ENCODE measurements around the gene COL27A1.
"Not testable (repeated sequence)": the region's sequence is repeated elsewhere in the genome, so short reads cannot be mapped to it uniquely, and the experiment has no call there.

Gene COL27A1

DNA sequence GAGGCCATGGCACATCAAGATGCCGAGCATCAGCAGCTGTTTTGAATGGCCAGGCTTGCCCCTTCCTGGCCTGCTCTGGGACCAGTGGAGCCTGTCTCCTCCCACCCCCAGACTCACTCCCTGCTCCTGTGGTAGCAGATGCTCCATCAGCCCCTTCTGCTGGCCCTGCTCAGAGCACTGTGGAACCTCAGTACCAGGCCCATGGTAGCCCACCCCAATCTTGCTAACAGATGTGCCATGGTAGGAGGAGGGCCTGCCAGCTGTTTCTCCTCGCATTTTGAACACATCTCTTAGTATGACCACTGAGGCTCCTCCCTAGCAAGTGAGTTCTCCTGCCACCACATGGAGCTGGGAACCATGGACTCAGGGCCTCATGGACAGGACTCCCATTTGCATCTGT lies 29.5 kb downstream of the COL27A1 start:
- Histone ChIP-seq H3K4me3 (ENCODE audit: low read length) (no peak overlapping the region), H3K4me1 (ENCODE audit: control insufficient read depth, insufficient read depth, low read length) (no peaks in the 10 kb centered on the region), H3K36me3 (ENCODE audit: insufficient read depth, low read length) (peaks cover 4% of the 10 kb centered on the region), H3K9ac (ENCODE audit: low read depth, low read length) (no peak overlapping the region), H3K9me3 (replicated peaks; ENCODE audit: low read length) (no peaks in the 10 kb centered on the region), H3K27me3 (ENCODE audit: control insufficient read depth, insufficient read depth, low read length) (no peaks in the 10 kb centered on the region), H3K4me2 (ENCODE audit: low read length) (no peak overlapping the region)

- Histone ChIP-seq H3K9ac (ENCODE audit: low read depth, low read length) (no peak overlapping the region), H3K4me2 (ENCODE audit: low read length) (no peak overlapping the region), H3K27me3 (ENCODE audit: control insufficient read depth, insufficient read depth, low read length) (no peaks in the 10 kb centered on the region), H3K9me3 (replicated peaks; ENCODE audit: low read length) (no peaks in the 10 kb centered on the region), H3K4me3 (ENCODE audit: low read length) (no peak overlapping the region), H3K4me1 (ENCODE audit: control insufficient read depth, insufficient read depth, low read length) (no peaks in the 10 kb centered on the region), H3K36me3 (ENCODE audit: insufficient read depth, low read length) (peaks cover 4% of the 10 kb centered on the region)
These were observed 30.5 kb downstream of the COL27A1 start for GRCh38 chr9:114185570-114186490.

GRCh38 chr9:114186605-114187289 lies 31.4 kb downstream of the COL27A1 start:
- Histone ChIP-seq H3K4me1 (ENCODE audit: control insufficient read depth, insufficient read depth, low read length) (no peaks in the 10 kb centered on the region), H3K36me3 (ENCODE audit: insufficient read depth, low read length) (peaks cover 4% of the 10 kb centered on the region), H3K4me3 (ENCODE audit: low read length) (no peak overlapping the region), H3K9ac (ENCODE audit: low read depth, low read length) (no peak overlapping the region), H3K27me3 (ENCODE audit: control insufficient read depth, insufficient read depth, low read length) (no peaks in the 10 kb centered on the region), H3K9me3 (replicated peaks; ENCODE audit: low read length) (no peaks in the 10 kb centered on the region), H3K4me2 (ENCODE audit: low read length) (no peak overlapping the region)

- peaks cover 4% of the 10 kb centered on the region for H3K36me3 ChIP-seq (ENCODE audit: insufficient read depth, low read length)
- no peaks in the 10 kb centered on the region for H3K27me3 ChIP-seq (ENCODE audit: control insufficient read depth, insufficient read depth, low read length)
- H3K4me3 ChIP-seq (ENCODE audit: low read length) = no peak overlapping the region
- H3K4me1 ChIP-seq (ENCODE audit: control insufficient read depth, insufficient read depth, low read length) = no peaks in the 10 kb centered on the region
- H3K4me2 ChIP-seq (ENCODE audit: low read length) = no peak overlapping the region
- H3K9me3 ChIP-seq (replicated peaks; ENCODE audit: low read length) = no peaks in the 10 kb centered on the region
- no peak overlapping the region for H3K9ac ChIP-seq (ENCODE audit: low read depth, low read length)
These were observed 32.5 kb downstream of the COL27A1 start for GRCh38 chr9:114187827-114188226.

DNA sequence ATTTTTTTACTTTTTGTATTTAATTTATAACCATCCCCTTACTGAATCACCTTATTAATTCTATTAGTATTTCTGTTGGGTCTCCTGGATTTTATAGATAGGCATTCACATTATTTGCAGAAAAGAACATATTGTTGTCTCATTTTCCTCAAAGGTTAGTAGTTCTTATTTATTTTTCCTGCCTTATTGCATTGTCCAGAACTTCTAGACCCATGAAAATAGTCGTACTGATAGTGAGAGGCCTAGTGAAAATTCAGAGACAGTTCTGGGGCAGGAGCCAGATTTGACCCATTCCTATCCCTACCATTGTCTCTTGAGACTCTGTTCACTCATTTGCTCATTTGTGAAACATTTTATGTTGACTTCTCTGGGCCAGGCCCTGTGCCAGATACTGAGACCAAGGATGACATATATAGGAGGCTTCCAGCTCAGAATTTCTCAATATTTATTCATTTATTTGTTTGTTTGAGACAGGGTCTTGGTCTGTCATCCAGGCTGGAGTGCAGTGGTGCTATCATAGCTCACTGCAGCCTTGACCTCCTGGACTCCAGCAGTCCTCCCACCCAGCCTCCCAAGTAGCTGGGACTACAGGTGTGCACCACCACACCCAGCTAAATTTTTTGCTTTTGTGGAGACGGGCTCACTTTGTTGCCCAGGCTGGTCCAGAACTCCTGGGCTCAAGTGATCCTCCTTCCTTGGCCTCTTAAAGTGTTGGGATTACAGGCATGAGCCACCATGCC lies 34.7 kb downstream of the COL27A1 start:
- Histone ChIP-seq H3K4me2 (ENCODE audit: low read length) (no peak overlapping the region), H3K4me1 (ENCODE audit: control insufficient read depth, insufficient read depth, low read length) (no peaks in the 10 kb centered on the region), H3K36me3 (ENCODE audit: insufficient read depth, low read length) (peaks cover under 1% of the 10 kb centered on the region), H3K4me3 (ENCODE audit: low read length) (no peak overlapping the region), H3K9ac (ENCODE audit: low read depth, low read length) (no peak overlapping the region), H3K27me3 (ENCODE audit: control insufficient read depth, insufficient read depth, low read length) (no peaks in the 10 kb centered on the region), H3K9me3 (replicated peaks; ENCODE audit: low read length) (no peaks in the 10 kb centered on the region)

- no peaks in the 10 kb centered on the region for H3K4me1 ChIP-seq (ENCODE audit: control insufficient read depth, insufficient read depth, low read length)
These were observed 35.2 kb downstream of the COL27A1 start for GRCh38 chr9:114190563-114190905.

GRCh38 chr9:114191402-114191801 lies 36.1 kb downstream of the COL27A1 start:
- not testable (repeated sequence) for H3K27me3 ChIP-seq (ENCODE audit: control insufficient read depth, insufficient read depth, low read length); H3K4me2 ChIP-seq (ENCODE audit: low read length); H3K4me1 ChIP-seq (ENCODE audit: control insufficient read depth, insufficient read depth, low read length); H3K9ac ChIP-seq (ENCODE audit: low read depth, low read length); H3K9me3 ChIP-seq (replicated peaks; ENCODE audit: low read length); H3K36me3 ChIP-seq (ENCODE audit: insufficient read depth, low read length); H3K4me3 ChIP-seq (ENCODE audit: low read length)

More at GRCh38 chr9:114190563-114190905, 35.2 kb downstream of the COL27A1 start:
- no peaks in the 10 kb centered on the region for H3K36me3 ChIP-seq (ENCODE audit: insufficient read depth, low read length)
- H3K4me2 ChIP-seq (ENCODE audit: low read length) = no peak overlapping the region
- H3K27me3 ChIP-seq (ENCODE audit: control insufficient read depth, insufficient read depth, low read length) = no peaks in the 10 kb centered on the region
- H3K9ac ChIP-seq (ENCODE audit: low read depth, low read length) = no peak overlapping the region
- H3K9me3 ChIP-seq (replicated peaks; ENCODE audit: low read length) = no peaks in the 10 kb centered on the region
- H3K4me3 ChIP-seq (ENCODE audit: low read length) = no peak overlapping the region

- Histone ChIP-seq H3K9me3 (replicated peaks; ENCODE audit: low read length) (no peaks in the 10 kb centered on the region), H3K4me2 (ENCODE audit: low read length) (no peak overlapping the region), H3K4me1 (ENCODE audit: control insufficient read depth, insufficient read depth, low read length) (no peaks in the 10 kb centered on the region), H3K4me3 (ENCODE audit: low read length) (no peak overlapping the region), H3K9ac (ENCODE audit: low read depth, low read length) (no peak overlapping the region), H3K27me3 (ENCODE audit: control insufficient read depth, insufficient read depth, low read length) (no peaks in the 10 kb centered on the region), H3K36me3 (ENCODE audit: insufficient read depth, low read length) (no peaks in the 10 kb centered on the region)
These were observed 37.2 kb downstream of the COL27A1 start for GRCh38 chr9:114192539-114192938.

GRCh38 chr9:114193090-114193489 lies 37.8 kb downstream of the COL27A1 start:
- H3K9ac ChIP-seq (ENCODE audit: low read depth, low read length) = no peak overlapping the region
- H3K4me3 ChIP-seq (ENCODE audit: low read length) = no peak overlapping the region
- H3K36me3 ChIP-seq (ENCODE audit: insufficient read depth, low read length) = no peaks in the 10 kb centered on the region

GRCh38 chr9:114196117-114196516 lies 40.8 kb downstream of the COL27A1 start:
- H3K36me3 ChIP-seq (ENCODE audit: insufficient read depth, low read length) = no peaks in the 10 kb centered on the region
- H3K9me3 ChIP-seq (replicated peaks; ENCODE audit: low read length) = no peaks in the 10 kb centered on the region
- no peak overlapping the region for H3K4me2 ChIP-seq (ENCODE audit: low read length)
- H3K4me1 ChIP-seq (ENCODE audit: control insufficient read depth, insufficient read depth, low read length) = no peaks in the 10 kb centered on the region
- H3K9ac ChIP-seq (ENCODE audit: low read depth, low read length) = no peak overlapping the region
- H3K27me3 ChIP-seq (ENCODE audit: control insufficient read depth, insufficient read depth, low read length) = no peaks in the 10 kb centered on the region
- H3K4me3 ChIP-seq (ENCODE audit: low read length) = no peak overlapping the region

More at GRCh38 chr9:114193090-114193489, 37.8 kb downstream of the COL27A1 start:
- H3K4me1 ChIP-seq (ENCODE audit: control insufficient read depth, insufficient read depth, low read length) = no peaks in the 10 kb centered on the region
- H3K27me3 ChIP-seq (ENCODE audit: control insufficient read depth, insufficient read depth, low read length) = no peaks in the 10 kb centered on the region
- no peak overlapping the region for H3K4me2 ChIP-seq (ENCODE audit: low read length)
- no peaks in the 10 kb centered on the region for H3K9me3 ChIP-seq (replicated peaks; ENCODE audit: low read length)

- no peaks in the 10 kb centered on the region for H3K36me3 ChIP-seq (ENCODE audit: insufficient read depth, low read length)
- no peaks in the 10 kb centered on the region for H3K9me3 ChIP-seq (replicated peaks; ENCODE audit: low read length)
- no peaks in the 10 kb centered on the region for H3K27me3 ChIP-seq (ENCODE audit: control insufficient read depth, insufficient read depth, low read length)
- no peaks in the 10 kb centered on the region for H3K4me1 ChIP-seq (ENCODE audit: control insufficient read depth, insufficient read depth, low read length)
- H3K4me2 ChIP-seq (ENCODE audit: low read length) = no peak overlapping the region
- no peak overlapping the region for H3K4me3 ChIP-seq (ENCODE audit: low read length)
- H3K9ac ChIP-seq (ENCODE audit: low read depth, low read length) = no peak overlapping the region
These were observed 41.8 kb downstream of the COL27A1 start for GRCh38 chr9:114196979-114197622.

All from skeletal muscle satellite cell (primary cell).